Mesendoderm (in vitro differentiated cells): Measurements from ENCODE around the gene HSPA6.

ENCODE experiments used
- DNase-seq: peaks from one replicate; pipeline ENCODE4 v3.0.0; 2013
- H2AK5ac ChIP-seq: 2 replicates; pipeline ENCODE4 v1.6.1; 2013; ENCODE audit warnings: low read length, inconsistent platforms
- H2BK120ac ChIP-seq: 2 replicates; pipeline ENCODE4 v1.6.1; 2013; ENCODE audit warnings: low read depth, mild to moderate bottlenecking, low read length, moderate library complexity, mixed read lengths
- H2BK15ac ChIP-seq: replicated peaks from 2 replicates; pipeline ENCODE4 v1.6.1; 2013; ENCODE audit warnings: low read depth, mild to moderate bottlenecking, moderate library complexity
- H2BK5ac ChIP-seq: 2 replicates; pipeline ENCODE4 v1.6.1; 2013; ENCODE audit warnings: low read length, inconsistent platforms
- H3K18ac ChIP-seq: 2 replicates; pipeline ENCODE4 v1.6.1; 2013; ENCODE audit warnings: mild to moderate bottlenecking, low read length, mixed read lengths
- H3K23ac ChIP-seq: one replicate; pipeline ENCODE4 v1.6.1; 2013; ENCODE audit warnings: low read length
- H3K27ac ChIP-seq: 2 replicates; pipeline ENCODE4 v1.5.1; 2013; ENCODE audit warnings: low read depth, mild to moderate bottlenecking, inconsistent platforms, low read length, moderate library complexity
- H3K27me3 ChIP-seq: 2 replicates; pipeline ENCODE4 v1.6.1; 2013; ENCODE audit warnings: low read length, control low read depth, mild to moderate bottlenecking, inconsistent platforms; ENCODE audit not compliant: insufficient read depth, poor library complexity
- H3K36me3 ChIP-seq: 2 replicates; pipeline ENCODE4 v1.6.1; 2013; ENCODE audit warnings: low read length, inconsistent platforms; ENCODE audit not compliant: control insufficient read depth, insufficient read depth
- H3K4ac ChIP-seq: one replicate; pipeline ENCODE4 v1.6.1; 2013; ENCODE audit warnings: low read depth, mild to moderate bottlenecking, low read length, moderate library complexity
- H3K4me1 ChIP-seq: 2 replicates; pipeline ENCODE4 v1.6.1; 2013; ENCODE audit warnings: low read depth, low read length, inconsistent platforms; ENCODE audit not compliant: control insufficient read depth
- H3K4me2 ChIP-seq: 2 replicates; pipeline ENCODE4 v1.6.1; 2013; ENCODE audit warnings: low read length
- H3K4me3 ChIP-seq: 2 replicates; pipeline ENCODE4 v1.5.1; 2013; ENCODE audit warnings: mild to moderate bottlenecking, low read length
- H3K56ac ChIP-seq: one replicate; pipeline ENCODE4 v1.6.1; 2013; ENCODE audit warnings: low read length
- H3K79me1 ChIP-seq: 2 replicates; pipeline ENCODE4 v1.6.1; 2013; ENCODE audit warnings: low read length, inconsistent platforms
- H3K79me2 ChIP-seq: 2 replicates; pipeline ENCODE4 v1.6.1; 2013; ENCODE audit warnings: mild to moderate bottlenecking, low read length; ENCODE audit not compliant: control insufficient read depth, insufficient read depth
- H3K9ac ChIP-seq: 2 replicates; pipeline ENCODE4 v1.6.1; 2013; ENCODE audit warnings: low read length, inconsistent platforms
- H4K5ac ChIP-seq: one replicate; pipeline ENCODE4 v1.6.1; 2013; ENCODE audit warnings: low read length
- H4K8ac ChIP-seq: one replicate; pipeline ENCODE4 v1.6.1; 2013; ENCODE audit warnings: low read depth, mild to moderate bottlenecking, control low read depth, low read length, moderate library complexity
- WGBS: extraction: QIAGEN DNeasy Blood & Tissue Kit; methylation state at CpG from one replicate; pipeline ENCODE4 v1.1.7; 2013; ENCODE audit warnings: low lambda C conversion rate, missing lambda C conversion rate; ENCODE audit not compliant: insufficient coverage; ENCODE audit errors: extremely low coverage; 5-methylcytosine and 5-hydroxymethylcytosine counted together

The HSPA6 gene

DNA sequence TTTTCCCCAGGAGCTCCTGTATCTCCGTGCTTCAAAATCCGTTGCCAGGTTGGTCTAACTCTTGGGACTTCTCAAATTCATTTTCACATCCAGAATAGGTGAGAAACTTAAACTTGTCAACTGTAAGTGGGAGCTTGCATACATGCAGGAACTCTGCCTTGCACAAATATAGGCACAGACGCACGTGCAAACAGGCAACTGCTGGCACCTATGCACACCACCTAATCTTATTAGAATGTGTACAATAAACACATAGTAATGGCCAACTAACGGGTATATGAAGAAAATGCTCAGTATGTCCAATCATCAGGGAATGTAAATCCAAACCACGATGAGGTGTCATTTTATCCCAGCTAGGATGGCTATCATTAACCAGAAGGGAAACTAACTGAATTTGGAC, 41.7 kb upstream of the HSPA6 start:
- no peak overlapping the region for H3K23ac ChIP-seq
- no peak overlapping the region for H2BK120ac ChIP-seq
- H4K8ac ChIP-seq, result no peak overlapping the region
- H4K5ac ChIP-seq, result no peak overlapping the region
- H2BK5ac ChIP-seq, result no peak overlapping the region
- H3K4me3 ChIP-seq, result no peak overlapping the region
- no CpG with 5 or more reads among the region's 6 CpGs for WGBS
- no peak overlapping the region for H3K9ac ChIP-seq
- no peak overlapping the region for H2AK5ac ChIP-seq
- no peak overlapping the region for H3K56ac ChIP-seq
- H2BK15ac ChIP-seq, result no peak overlapping the region
- no peak overlapping the region for H3K4me2 ChIP-seq
- H3K27me3 ChIP-seq, result no peaks in the 10 kb centered on the region
- H3K4me1 ChIP-seq, result no peaks in the 10 kb centered on the region
- no peaks in the 10 kb centered on the region for H3K79me1 ChIP-seq
- H3K18ac ChIP-seq, result no peak overlapping the region
- no peak for DNase-seq
- no peak overlapping the region for H3K27ac ChIP-seq
- no peak overlapping the region for H3K4ac ChIP-seq
- no peaks in the 10 kb centered on the region for H3K79me2 ChIP-seq
- no peaks in the 10 kb centered on the region for H3K36me3 ChIP-seq

- no CpG with 5 or more reads among the region's 3 CpGs for WGBS
- Histone ChIP-seq H3K79me1 (no peaks in the 10 kb centered on the region), H3K23ac (no peak overlapping the region)
Measured at GRCh38 chr1:161483361-161483760, 41.0 kb upstream of the HSPA6 start.

GRCh38 chr1:161484613-161485012, 39.7 kb upstream of the HSPA6 start:
- H4K5ac ChIP-seq, result no peak overlapping the region
- H3K36me3 ChIP-seq, result no peaks in the 10 kb centered on the region
- H3K79me2 ChIP-seq, result no peaks in the 10 kb centered on the region
- H4K8ac ChIP-seq, result no peak overlapping the region
- no peak overlapping the region for H3K4ac ChIP-seq
- no peak overlapping the region for H3K4me3 ChIP-seq
- H3K4me1 ChIP-seq, result no peaks in the 10 kb centered on the region
- H2BK5ac ChIP-seq, result no peak overlapping the region
- H2BK15ac ChIP-seq, result no peak overlapping the region
- peak; percentile 20 for DNase-seq
- no peak overlapping the region for H3K56ac ChIP-seq
- H3K4me2 ChIP-seq, result no peak overlapping the region
- H3K9ac ChIP-seq, result no peak overlapping the region
- no peaks in the 10 kb centered on the region for H3K27me3 ChIP-seq
- no peak overlapping the region for H2BK120ac ChIP-seq
- no peak overlapping the region for H2AK5ac ChIP-seq
- H3K27ac ChIP-seq, result no peak overlapping the region
- no CpG with 5 or more reads among the region's 2 CpGs for WGBS
- no peak overlapping the region for H3K18ac ChIP-seq
- H3K23ac ChIP-seq, result no peak overlapping the region
- no peaks in the 10 kb centered on the region for H3K79me1 ChIP-seq

More at GRCh38 chr1:161483361-161483760, 41.0 kb upstream of the HSPA6 start:
- no peak overlapping the region for H3K9ac ChIP-seq
- H3K27ac ChIP-seq, result no peak overlapping the region
- no peak overlapping the region for H2BK5ac ChIP-seq
- no peak overlapping the region for H3K18ac ChIP-seq
- H2BK120ac ChIP-seq, result no peak overlapping the region
- no peak overlapping the region for H4K8ac ChIP-seq
- H3K56ac ChIP-seq, result no peak overlapping the region
- no peak overlapping the region for H3K4me3 ChIP-seq
- no peaks in the 10 kb centered on the region for H3K79me2 ChIP-seq
- H3K4me1 ChIP-seq, result no peaks in the 10 kb centered on the region
- no peaks in the 10 kb centered on the region for H3K27me3 ChIP-seq
- H4K5ac ChIP-seq, result no peak overlapping the region
- H3K4ac ChIP-seq, result no peak overlapping the region
- H3K4me2 ChIP-seq, result no peak overlapping the region
- no peaks in the 10 kb centered on the region for H3K36me3 ChIP-seq
- H2AK5ac ChIP-seq, result no peak overlapping the region
- H2BK15ac ChIP-seq, result no peak overlapping the region
- peak; percentile 19 for DNase-seq

DNA sequence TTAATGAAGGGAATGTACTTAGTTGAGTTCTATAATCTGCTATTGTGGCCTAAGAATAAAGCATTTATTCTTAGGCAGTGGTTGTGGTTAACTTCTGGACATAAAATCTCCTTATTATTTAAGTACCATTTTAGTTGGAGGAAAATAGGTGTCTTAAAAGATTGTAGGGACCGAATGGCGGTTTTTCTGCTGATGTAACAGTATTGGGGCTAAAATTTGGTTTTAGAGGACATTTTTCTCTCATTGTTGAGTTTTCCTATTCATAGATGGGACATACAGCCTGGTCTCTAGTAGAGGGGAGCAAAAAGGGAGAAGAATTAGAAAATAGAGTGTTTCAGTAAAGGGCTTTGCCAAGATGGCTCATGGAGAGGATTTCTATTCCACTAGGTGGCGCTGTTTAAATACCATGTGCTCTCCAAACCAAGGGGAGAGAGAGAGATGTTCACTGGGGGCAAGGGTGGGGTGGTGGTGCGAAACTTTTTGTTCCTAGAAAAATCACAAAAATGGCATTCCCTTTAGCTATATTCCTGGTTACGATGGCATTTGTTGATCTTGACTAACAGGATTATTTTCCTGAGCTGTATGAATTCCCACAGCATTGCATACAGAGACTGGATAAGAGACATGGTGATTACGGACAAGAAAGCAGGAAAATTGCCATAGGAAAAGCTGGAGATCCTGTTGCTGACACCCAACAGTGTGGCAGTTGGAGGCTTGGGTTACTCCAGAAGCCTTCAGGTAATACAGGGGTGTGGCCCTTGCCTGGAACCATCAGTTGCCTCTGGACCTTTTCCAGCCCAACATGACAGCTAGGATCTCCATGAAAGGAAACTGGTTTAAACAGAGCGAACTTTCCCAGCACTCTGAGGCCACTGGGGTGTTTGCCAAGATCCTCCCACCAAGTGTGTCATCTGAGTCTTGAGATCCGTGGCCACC, 37.3 kb upstream of the HSPA6 start:
- Histone ChIP-seq H4K8ac (no peak overlapping the region), H2AK5ac (no peak overlapping the region), H3K36me3 (no peaks in the 10 kb centered on the region), H3K4me3 (no peak overlapping the region), H3K56ac (no peak overlapping the region), H3K79me2 (no peaks in the 10 kb centered on the region), H2BK120ac (no peak overlapping the region), H2BK5ac (no peak overlapping the region), H3K27ac (no peak overlapping the region), H3K79me1 (no peaks in the 10 kb centered on the region), H2BK15ac (no peak overlapping the region), H3K27me3 (no peaks in the 10 kb centered on the region), H4K5ac (no peak overlapping the region), H3K4ac (no peak overlapping the region), H3K4me2 (no peak overlapping the region), H3K4me1 (no peaks in the 10 kb centered on the region), H3K9ac (no peak overlapping the region), H3K23ac (no peak overlapping the region), H3K18ac (no peak overlapping the region)
- peak; percentile 75 for DNase-seq
- WGBS, result no CpG with 5 or more reads among the region's 8 CpGs

GRCh38 chr1:161491472-161491871, 32.9 kb upstream of the HSPA6 start:
- H4K5ac ChIP-seq, result no peak overlapping the region
- no peak overlapping the region for H3K23ac ChIP-seq
- H3K79me2 ChIP-seq, result no peaks in the 10 kb centered on the region
- H2BK15ac ChIP-seq, result no peak overlapping the region
- no CpG with 5 or more reads among the region's 5 CpGs for WGBS
- H3K56ac ChIP-seq, result no peak overlapping the region
- H3K27ac ChIP-seq, result no peak overlapping the region
- H3K18ac ChIP-seq, result no peak overlapping the region
- no peak overlapping the region for H2BK120ac ChIP-seq
- H3K4ac ChIP-seq, result no peak overlapping the region
- H4K8ac ChIP-seq, result no peak overlapping the region
- no peak for DNase-seq
- no peak overlapping the region for H3K4me2 ChIP-seq
- H3K36me3 ChIP-seq, result no peaks in the 10 kb centered on the region
- no peak overlapping the region for H3K9ac ChIP-seq
- H2AK5ac ChIP-seq, result no peak overlapping the region
- H3K4me3 ChIP-seq, result no peak overlapping the region
- H3K4me1 ChIP-seq, result no peaks in the 10 kb centered on the region
- no peaks in the 10 kb centered on the region for H3K79me1 ChIP-seq
- H2BK5ac ChIP-seq, result no peak overlapping the region
- H3K27me3 ChIP-seq, result no peaks in the 10 kb centered on the region
